ENCODE results near the gene CD83.
"Not testable (repeated sequence)": the region's sequence is repeated elsewhere in the genome, so short reads cannot be mapped to it uniquely, and the experiment has no call there.

The CD83 gene

DNA sequence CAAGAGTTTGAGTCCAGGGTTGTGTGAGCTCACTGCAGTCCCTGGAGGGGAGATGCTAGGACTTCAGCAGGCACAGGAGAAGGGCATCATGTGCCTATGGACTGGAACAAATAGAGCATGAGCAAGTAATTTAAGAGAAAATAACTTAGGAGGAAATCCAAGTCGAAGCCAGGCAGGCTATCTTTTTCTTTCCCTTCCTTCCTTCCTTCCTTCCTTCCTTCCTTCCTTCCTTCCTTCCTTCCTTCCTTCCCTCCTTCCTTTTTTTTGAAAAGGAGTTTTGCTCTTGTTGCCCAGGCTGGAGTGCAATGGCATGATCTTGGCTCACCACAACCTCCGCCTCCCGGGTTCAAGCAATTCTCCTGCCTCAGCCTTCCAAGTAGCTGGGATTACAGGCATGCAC, 33.7 kb downstream of the CD83 start:
- DNase-seq = not testable (repeated sequence)

GRCh38 chr6:14151773-14152172, 34.2 kb downstream of the CD83 start:
- no peak for DNase-seq

DNA sequence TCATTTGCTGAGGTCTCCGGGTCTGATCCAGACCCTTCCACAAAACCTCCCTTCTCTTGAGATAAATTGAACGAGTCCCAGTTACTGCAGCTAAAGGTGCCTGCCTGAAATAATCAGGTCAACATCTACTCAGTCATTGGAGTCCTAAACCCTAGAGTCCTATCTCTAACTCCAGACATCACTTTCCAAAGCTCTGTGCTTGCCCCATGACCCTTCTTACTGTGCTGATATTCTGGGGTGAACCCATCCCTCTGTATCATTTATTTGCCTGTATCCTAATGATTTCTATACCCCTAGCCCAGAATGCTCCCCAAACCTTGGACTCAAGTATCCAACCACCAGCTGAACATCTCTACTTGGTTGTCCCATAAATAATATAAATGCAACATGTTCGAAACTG, 35.7 kb downstream of the CD83 start:
- no peak for DNase-seq

DNA sequence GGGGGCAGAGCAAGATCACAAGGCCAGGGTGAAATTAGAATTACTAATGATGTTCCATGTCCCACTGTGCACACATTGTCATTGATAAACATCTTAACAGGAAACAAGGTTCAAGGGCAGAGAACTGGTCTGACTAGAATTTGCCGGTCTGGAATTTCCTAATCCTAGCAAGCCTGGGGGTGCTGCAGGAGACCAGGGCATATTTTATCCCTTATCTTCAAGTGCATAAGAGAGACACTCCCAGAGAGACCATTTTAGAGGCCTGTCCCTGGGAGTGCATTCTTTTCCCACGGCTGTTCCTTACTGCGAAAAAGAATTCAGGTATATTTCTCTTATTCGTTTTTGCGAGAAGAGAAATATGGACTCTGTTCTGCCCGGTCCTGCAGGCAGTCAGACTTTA, 41.5 kb downstream of the CD83 start:
- no peak for DNase-seq

- DNase-seq = no peak
These were observed 45.3 kb downstream of the CD83 start for GRCh38 chr6:14162826-14163225.

DNA sequence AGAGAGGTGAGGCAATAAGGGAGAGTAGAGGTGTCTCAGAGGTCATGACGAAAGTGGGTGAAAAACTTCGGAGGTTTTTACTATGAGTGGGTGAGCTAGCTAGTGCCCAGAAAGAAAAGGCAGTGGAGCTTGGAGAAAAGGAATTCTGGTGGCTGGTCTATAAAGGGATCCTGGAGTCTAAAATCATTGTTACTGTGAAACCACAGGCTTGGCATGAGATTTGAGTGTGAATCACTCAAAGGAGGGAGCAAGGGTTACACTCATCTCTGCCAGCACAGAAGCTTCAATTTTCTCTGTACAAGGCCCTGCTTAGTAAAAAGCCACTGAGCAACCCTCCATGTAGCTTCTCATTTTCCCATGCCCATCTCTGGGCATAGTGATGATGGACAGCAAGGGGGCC, 47.5 kb downstream of the CD83 start:
- no peak for DNase-seq

- no peak for DNase-seq
These were observed 49.3 kb downstream of the CD83 start for GRCh38 chr6:14166839-14167238.

GRCh38 chr6:14170128-14170527, 52.6 kb downstream of the CD83 start:
- no peak for DNase-seq

DNA sequence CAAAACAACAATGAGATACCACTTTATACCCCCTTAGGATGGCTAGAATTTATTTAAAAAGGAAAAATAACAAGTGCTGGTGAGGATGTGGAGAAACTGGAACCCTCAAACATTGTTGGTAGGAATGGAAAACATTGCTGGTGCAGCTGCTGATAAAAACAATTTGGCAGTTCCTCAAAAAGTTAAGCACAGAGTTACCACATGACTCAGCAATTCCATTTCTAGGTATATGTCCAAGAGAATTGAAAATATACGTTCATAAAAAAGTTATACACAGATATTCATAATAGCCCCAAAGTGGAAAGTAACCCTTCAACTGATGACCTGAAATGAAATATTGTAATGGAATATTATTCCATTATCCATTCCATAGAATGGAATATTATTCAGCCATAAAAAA, 55.0 kb downstream of the CD83 start:
- no peak for DNase-seq

DNA sequence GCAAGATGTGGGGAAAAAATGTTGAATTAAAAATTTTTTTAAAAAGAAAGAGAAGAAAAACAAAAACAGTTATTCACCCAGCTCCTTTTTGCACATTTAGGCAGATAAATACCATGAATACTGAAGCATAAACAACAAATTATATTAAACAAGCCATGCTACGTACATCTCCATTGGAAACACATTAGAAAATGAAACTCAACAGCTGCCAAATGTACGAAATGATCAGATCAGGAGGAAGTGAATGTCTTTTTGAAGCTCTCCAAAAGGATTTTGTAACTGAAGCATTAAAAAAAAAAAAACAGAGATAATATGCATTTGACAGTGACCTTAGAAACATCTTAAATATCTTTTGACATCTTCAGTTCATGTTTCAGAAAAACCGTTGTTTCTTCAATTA, 56.7 kb downstream of the CD83 start:
- DNase-seq = no peak

- DNase-seq = no peak
These were observed 57.4 kb downstream of the CD83 start for GRCh38 chr6:14174996-14175395.

GRCh38 chr6:14176429-14176828, 58.9 kb downstream of the CD83 start:
- no peak for DNase-seq

GRCh38 chr6:14177413-14178082, 60.0 kb downstream of the CD83 start:
- DNase-seq = no peak

- DNase-seq = no peak
These were observed 60.5 kb downstream of the CD83 start for GRCh38 chr6:14178083-14178445.

- no peak for DNase-seq
These were observed 63.0 kb downstream of the CD83 start for GRCh38 chr6:14180609-14181008.

DNA sequence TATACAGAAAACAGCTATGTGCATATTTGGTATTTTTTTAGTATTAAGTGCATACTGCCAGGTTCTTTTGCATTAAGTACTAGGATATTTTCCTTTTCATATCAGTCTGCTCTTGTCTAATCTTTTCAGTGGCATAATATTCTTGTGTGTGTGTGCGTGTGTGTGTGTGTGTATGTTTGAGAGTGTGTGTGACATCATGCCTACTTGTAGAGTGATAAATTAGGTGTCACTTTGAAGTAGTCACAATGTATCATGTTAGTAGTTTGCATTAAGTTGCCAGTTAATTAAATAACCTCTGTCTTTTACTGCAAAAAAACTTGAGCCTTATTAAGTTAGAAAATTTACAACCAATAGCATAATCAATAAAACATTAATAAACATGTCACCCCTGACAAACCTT, 65.3 kb downstream of the CD83 start:
- DNase-seq = no peak

Measured in NCI-H1092 treated with DMSO at 0.1 percent for 48 hours (cell line).